ENCODE data around the gene IL1RL2.

- TF ChIP-seq FOXP2 (optimal IDR thresholded peaks at IDR 0.05; ENCODE audit: control extremely low read depth, extremely low read length, insufficient read depth), result no peak
- peak; percentile 43 for TF ChIP-seq EZH2 (IDR thresholded peaks at IDR 0.05)
Measured at GRCh38 chr2:102251042-102251848, 64.4 kb downstream of the IL1RL2 start.
